GM12875 (cell line): ENCODE data around the gene RBM17.

Source experiments
- H3K4me3 ChIP-seq: one replicate; pipeline ENCODE4 v1.5.1; 2011; ENCODE audit warnings: low read depth, low read length, control low read depth
- CTCF ChIP-seq: IDR thresholded peaks from 2 replicates; pipeline ENCODE4 v1.5.1; 2011; ENCODE audit warnings: low read depth, mild to moderate bottlenecking, control low read depth, inconsistent platforms, low read length, moderate library complexity, borderline replicate concordance; ENCODE audit not compliant: insufficient read depth

The RBM17 gene

GRCh38 chr10:6071181-6072175 is 17.4 kb upstream of the RBM17 start:
- no peak overlapping the region for H3K4me3 ChIP-seq
- no peak for TF ChIP-seq CTCF

GRCh38 chr10:6072215-6072934 is 16.5 kb upstream of the RBM17 start:
- H3K4me3 ChIP-seq: no peak overlapping the region
- no peak for TF ChIP-seq CTCF

- no peak overlapping the region for H3K4me3 ChIP-seq
- TF ChIP-seq CTCF: no peak
These were observed 14.1 kb upstream of the RBM17 start for GRCh38 chr10:6074489-6075301.

- no peak for TF ChIP-seq CTCF
- H3K4me3 ChIP-seq: no peak overlapping the region
These were observed 11.7 kb upstream of the RBM17 start for GRCh38 chr10:6077071-6077675.

- no peak for TF ChIP-seq CTCF
These were observed 9.8 kb upstream of the RBM17 start for GRCh38 chr10:6079044-6079443.

GRCh38 chr10:6080417-6080973 is 8.3 kb upstream of the RBM17 start:
- TF ChIP-seq CTCF: no peak
- no peak overlapping the region for H3K4me3 ChIP-seq

More at GRCh38 chr10:6079044-6079443, 9.8 kb upstream of the RBM17 start:
- no peak overlapping the region for H3K4me3 ChIP-seq
